Neural cell (in vitro differentiated cells): Measurements from ENCODE around the gene SNAP25. TPM values are rescaled to one million over a fixed set of nuclear protein-coding genes. Genes with fewer than 3 reads are reported as not detected.

Experiments used
- H2AFZ ChIP-seq: fragments of 200-600, 300-800 bp; sonication (generic), shearing (Covaris generic); 2 replicates; pipeline ENCODE4 v1.6.0; 2014; ENCODE audit warnings: low read depth, mild to moderate bottlenecking, antibody characterized with exemption, low read length, moderate library complexity
- H3F3A ChIP-seq: fragments of 200-600 bp; shearing (Covaris generic); 2 replicates; pipeline ENCODE4 v1.6.1; 2016; ENCODE audit warnings: mild to moderate bottlenecking, moderate library complexity, mixed read lengths, antibody characterized with exemption, low read length; ENCODE audit not compliant: insufficient read depth, poor library complexity, severe bottlenecking
- H3K27ac ChIP-seq: fragments of 200-600, 300-800 bp; sonication (generic), shearing (Covaris generic); 2 replicates; pipeline ENCODE4 v1.5.1; 2014; ENCODE audit warnings: mild to moderate bottlenecking, low read length, moderate library complexity
- H3K27me3 ChIP-seq: fragments of 300-800, 200-600 bp; sonication (generic), shearing (Covaris generic); 2 replicates; pipeline ENCODE4 v1.6.0; 2014; ENCODE audit warnings: mild to moderate bottlenecking, low read depth, low read length, moderate library complexity; ENCODE audit not compliant: insufficient read depth
- H3K36me3 ChIP-seq: fragments of 300-800, 200-600 bp; sonication (generic), shearing (Covaris generic); 2 replicates; pipeline ENCODE4 v1.5.1; 2014; ENCODE audit warnings: mild to moderate bottlenecking, antibody characterized with exemption, low read length, moderate library complexity; ENCODE audit not compliant: insufficient read depth
- H3K4me2 ChIP-seq: fragments of 300-800, 200-600 bp; sonication (generic), shearing (Covaris generic); 2 replicates; pipeline ENCODE4 v1.6.0; 2014; ENCODE audit warnings: mild to moderate bottlenecking, low read length
- H3K4me3 ChIP-seq: fragments of 300-800, 200-600 bp; sonication (generic), shearing (Covaris generic); 2 replicates; pipeline ENCODE4 v1.5.1; 2014; ENCODE audit warnings: mild to moderate bottlenecking, low read length, moderate library complexity
- H3K79me2 ChIP-seq: fragments of 200-600 bp; shearing (Covaris generic); replicated peaks from 2 replicates; pipeline ENCODE4 v1.6.0; 2014; ENCODE audit warnings: mild to moderate bottlenecking, low read length, moderate library complexity; ENCODE audit not compliant: insufficient read depth
- H3K9ac ChIP-seq: fragments of 300-800, 200-600 bp; sonication (generic), shearing (Covaris generic); 2 replicates; pipeline ENCODE4 v1.6.1; 2016; ENCODE audit warnings: mild to moderate bottlenecking, low read length, mixed read lengths
- H3K9me2 ChIP-seq: fragments of 200-600 bp; shearing (Covaris generic); 2 replicates; pipeline ENCODE4 v1.6.1; 2016; ENCODE audit warnings: mild to moderate bottlenecking, low read length, mixed read lengths; ENCODE audit not compliant: insufficient read depth
- H3K9me3 ChIP-seq: fragments of 200-600, 300-800 bp; sonication (generic), shearing (Covaris generic); 2 replicates; pipeline ENCODE4 v1.6.1; 2016; ENCODE audit warnings: mild to moderate bottlenecking, mixed run types, low read length, moderate library complexity, mixed read lengths
- H4K20me1 ChIP-seq: fragments of 200-600 bp; shearing (Covaris generic); 2 replicates; pipeline ENCODE4 v1.6.1; 2016; ENCODE audit warnings: mild to moderate bottlenecking, mixed run types; ENCODE audit not compliant: insufficient read depth
- CTCF ChIP-seq: fragments of 450-650 bp; IDR thresholded peaks from 2 replicates; pipeline ENCODE4 v1.5.1; 2014; ENCODE audit warnings: antibody characterized with exemption, mild to moderate bottlenecking, moderate library complexity; ENCODE audit not compliant: poor library complexity, severe bottlenecking
- EP300 ChIP-seq: fragments of 450-650 bp; conservative IDR thresholded peaks from 2 replicates; pipeline ENCODE4 v1.6.1; 2014; ENCODE audit warnings: antibody characterized with exemption, mild to moderate bottlenecking, moderate library complexity; ENCODE audit not compliant: poor library complexity, severe bottlenecking
- EZH2 ChIP-seq: fragments of 200-600, 300-800 bp; shearing (Covaris generic), sonication (generic); IDR thresholded peaks from 2 replicates; pipeline ENCODE4 v1.6.1; 2014; ENCODE audit warnings: antibody characterized with exemption, low read length, borderline replicate concordance, mild to moderate bottlenecking; ENCODE audit not compliant: insufficient read depth, poor library complexity, severe bottlenecking
- MXI1 ChIP-seq: fragments of 450-650 bp; conservative IDR thresholded peaks from 2 replicates; pipeline ENCODE4 v1.6.1; 2014; ENCODE audit warnings: antibody characterized with exemption, mild to moderate bottlenecking; ENCODE audit not compliant: poor library complexity, severe bottlenecking
- POLR2AphosphoS5 ChIP-seq: IDR thresholded peaks from 2 replicates; pipeline ENCODE4 v1.6.1; 2012
- RAD21 ChIP-seq: fragments of 450-650 bp; conservative IDR thresholded peaks from 2 replicates; pipeline ENCODE4 v1.6.1; 2014; ENCODE audit warnings: antibody characterized with exemption, mild to moderate bottlenecking, moderate library complexity
- REST ChIP-seq: IDR thresholded peaks from 2 replicates; pipeline ENCODE4 v1.6.1; 2012; ENCODE audit warnings: borderline replicate concordance
- SMC3 ChIP-seq: fragments of 450-650 bp; conservative IDR thresholded peaks from 2 replicates; pipeline ENCODE4 v1.6.1; 2014; ENCODE audit warnings: antibody characterized with exemption, mild to moderate bottlenecking, moderate library complexity; ENCODE audit not compliant: poor library complexity
- TAF1 ChIP-seq: IDR thresholded peaks from 2 replicates; pipeline ENCODE4 v1.6.1; 2012; ENCODE audit warnings: low read depth
- polyA plus RNA-seq: library from polyadenylated mRNA; depleted of rRNA; stranded (reverse); fragments of >200 nt; gene quantifications from 2 replicates; pipeline ENCODE4 v1.2.3, GENCODE V29; 2014

Gene SNAP25
- polyA plus RNA-seq, 1 donor from 2014 or later = 139 TPM

- H2AFZ ChIP-seq = no peak overlapping the region
- H3K4me3 ChIP-seq = no peak overlapping the region
- H3K27ac ChIP-seq = no peak overlapping the region
- H3K4me2 ChIP-seq = no peak overlapping the region
- no peak overlapping the region for H3K9ac ChIP-seq
- peaks cover 7% of the 10 kb centered on the region for H3K36me3 ChIP-seq
- H3F3A ChIP-seq = no peaks in the 10 kb centered on the region
- H4K20me1 ChIP-seq = no peaks in the 10 kb centered on the region
- no peaks in the 10 kb centered on the region for H3K79me2 ChIP-seq
- no peaks in the 10 kb centered on the region for H3K9me2 ChIP-seq
- TF ChIP-seq REST (no peak), POLR2AphosphoS5 (no peak), SMC3 (no peak), RAD21 (no peak), TAF1 (no peak), CTCF (no peak), EP300 (no peak), MXI1 (no peak)
- no peaks in the 10 kb centered on the region for H3K9me3 ChIP-seq
- H3K27me3 ChIP-seq = no peaks in the 10 kb centered on the region
Measured at GRCh38 chr20:10306440-10307358, 88.1 kb downstream of the SNAP25 start.

GRCh38 chr20:10307359-10307735 is 88.7 kb downstream of the SNAP25 start:
- no peaks in the 10 kb centered on the region for H3K9me3 ChIP-seq
- H3K27ac ChIP-seq = no peak overlapping the region
- TF ChIP-seq SMC3 = no peak
- TF ChIP-seq TAF1 = no peak
- TF ChIP-seq REST = no peak
- no peak for TF ChIP-seq CTCF
- no peak for TF ChIP-seq MXI1
- TF ChIP-seq RAD21 = no peak
- no peak for TF ChIP-seq EP300
- TF ChIP-seq EZH2 = no peak
- TF ChIP-seq POLR2AphosphoS5 = no peak
- H3K79me2 ChIP-seq = no peaks in the 10 kb centered on the region
- no peaks in the 10 kb centered on the region for H3K27me3 ChIP-seq
- no peak overlapping the region for H2AFZ ChIP-seq
- no peaks in the 10 kb centered on the region for H3K9me2 ChIP-seq
- H3K36me3 ChIP-seq = peaks cover 7% of the 10 kb centered on the region
- no peak overlapping the region for H3K4me2 ChIP-seq
- no peak overlapping the region for H3K9ac ChIP-seq
- no peak overlapping the region for H3K4me3 ChIP-seq
- H4K20me1 ChIP-seq = no peaks in the 10 kb centered on the region
- no peaks in the 10 kb centered on the region for H3F3A ChIP-seq
